Esophagus squamous epithelium (tissue), 5 donors: ENCODE measurements around the gene NR2C2AP. TPM values are rescaled to one million over a fixed set of nuclear protein-coding genes. Genes with fewer than 3 reads are reported as not detected.

Experiments used
- DNase-seq: peaks from one replicate; lab custom pipeline; 2025; lab: John Stamatoyannopoulos, UW
- H3K27ac ChIP-seq, 4 donors: fragments of 200-600 bp; sonication (generic); one replicate each; pipeline ENCODE4 v1.5.1; 2016 to 2019; ENCODE audit warnings: mild to moderate bottlenecking in 1 of 4
- H3K27me3 ChIP-seq, 4 donors: fragments of 200-600 bp; sonication (generic); 1 replicate in 3 of 4; 2 replicates in 1 of 4; pipeline versions ENCODE4 v1.5.1 to v1.6.0; 2017 to 2021; ENCODE audit warnings: antibody characterized with exemption in 1 of 4
- H3K36me3 ChIP-seq, 3 donors: fragments of 200-600 bp; sonication (generic); one replicate each; pipeline ENCODE4 v1.5.1; 2016 to 2019
- H3K4me1 ChIP-seq, 3 donors: fragments of 200-600 bp; sonication (generic); one replicate each; pipeline ENCODE4 v1.5.1; 2017 to 2019
- H3K4me3 ChIP-seq, 4 donors: fragments of 200-600 bp; sonication (generic); 1 replicate in 3 of 4; 2 replicates in 1 of 4; pipeline ENCODE4 v1.5.1; 2016 to 2019; ENCODE audit warnings: mild to moderate bottlenecking in 2 of 4, moderate library complexity in 1 of 4
- H3K9me3 ChIP-seq, 3 donors: fragments of 200-600 bp; sonication (generic); one replicate each; pipeline ENCODE4 v1.5.1; 2016 to 2019
- CTCF ChIP-seq, 6 experiments: fragments of 450-650 bp in 4 of 6; fragments of 200-600 bp in 2 of 6; sonication (generic) in 2 of 6; IDR thresholded peaks; one replicate each; pipeline ENCODE4 v1.5.1; 2016 to 2019; ENCODE audit warnings: antibody characterized with exemption in 6 of 6, mild to moderate bottlenecking in 4 of 6, moderate library complexity in 4 of 6
- POLR2A ChIP-seq, 4 donors: fragments of 450-650 bp; IDR thresholded peaks; one replicate each; pipeline ENCODE4 v1.6.1; 2017; ENCODE audit warnings: antibody characterized with exemption in 4 of 4, mild to moderate bottlenecking in 4 of 4, moderate library complexity in 3 of 4
- WGBS, 2 donors: methylation state at CpG; one replicate each; pipeline ENCODE4 v1.1.5; 2018; 5-methylcytosine and 5-hydroxymethylcytosine counted together
- intact Hi-C: fragments of 100-400 bp; cut with DNase I; formaldehyde crosslinking; loops from one replicate; pipeline ENCODE4 v1.15.0; 2022
- total RNA-seq, 4 donors: library from RNA; depleted of rRNA; stranded (reverse); fragments of >200 nt; gene quantifications; one replicate each; pipeline ENCODE4 v1.1.0, GENCODE V29; 2016
- donor health status: DM: yes; HTN: yes; CAD: no.

NR2C2AP gene
- total RNA-seq, 4 donors from 2014 or later: 8.8 to 22.9 (median 13.0) TPM

GRCh38 chr19:19169236-19170052 lies 33.8 kb downstream of the NR2C2AP start:
- no peaks in the 10 kb centered on the region for H3K9me3 ChIP-seq
- H3K27ac ChIP-seq: no peak overlapping the region
- DNase-seq: no peak
- WGBS, 2 donors: 78 to 83% methylated on average over 1 to 8 of the region's 9 CpGs
- H3K4me1 ChIP-seq: peaks cover 0 to 16% (median 13%) of the 10 kb centered on the region in 3 donors
- no peaks in the 10 kb centered on the region for H3K36me3 ChIP-seq
- TF ChIP-seq POLR2A (IDR thresholded peaks at IDR 0.05): no peak
- no peak for TF ChIP-seq CTCF (IDR thresholded peaks at IDR 0.05)
- H3K4me3 ChIP-seq: peak overlapping the region in 3 of 4 donors; percentile 15 to 58 (median 27)
- H3K27me3 ChIP-seq: no peaks in the 10 kb centered on the region
- intact Hi-C loops: no loop called here

GRCh38 chr19:19167612-19168011 lies 35.6 kb downstream of the NR2C2AP start:
- WGBS, 2 donors: 67 to 87% methylated on average over 2 to 3 of the region's 3 CpGs
- intact Hi-C loops: no loop called here
- no peak for TF ChIP-seq CTCF (IDR thresholded peaks at IDR 0.05)
- Histone ChIP-seq H3K4me3 (no peak overlapping the region), H3K9me3 (no peaks in the 10 kb centered on the region), H3K36me3 (no peaks in the 10 kb centered on the region), H3K27ac (no peak overlapping the region), H3K27me3 (no peaks in the 10 kb centered on the region), H3K4me1 (peaks cover 0 to 16% (median 13%) of the 10 kb centered on the region in 3 donors)
- DNase-seq: no peak

GRCh38 chr19:19165396-19165795 lies 37.8 kb downstream of the NR2C2AP start:
- Histone ChIP-seq H3K4me3 (no peak overlapping the region), H3K27ac (no peak overlapping the region)
- TF ChIP-seq POLR2A (IDR thresholded peaks at IDR 0.05): no peak
- no peak for TF ChIP-seq CTCF (IDR thresholded peaks at IDR 0.05)

GRCh38 chr19:19162495-19162894 lies 40.7 kb downstream of the NR2C2AP start:
- H3K36me3 ChIP-seq: no peaks in the 10 kb centered on the region
- DNase-seq: no peak
- no peak overlapping the region for H3K27ac ChIP-seq
- H3K27me3 ChIP-seq: no peaks in the 10 kb centered on the region
- intact Hi-C loops: no loop called here
- no peaks in the 10 kb centered on the region for H3K4me1 ChIP-seq
- H3K4me3 ChIP-seq: no peak overlapping the region
- WGBS, 2 donors: 83 to 94% methylated on average over 3 of the region's 7 CpGs
- no peak for TF ChIP-seq CTCF (IDR thresholded peaks at IDR 0.05)
- TF ChIP-seq POLR2A (IDR thresholded peaks at IDR 0.05): no peak
- H3K9me3 ChIP-seq: no peaks in the 10 kb centered on the region

More at GRCh38 chr19:19165396-19165795, 37.8 kb downstream of the NR2C2AP start:
- H3K4me1 ChIP-seq: peaks cover 0 to 10% (median 8%) of the 10 kb centered on the region in 3 donors
- H3K27me3 ChIP-seq: no peaks in the 10 kb centered on the region
- WGBS, 2 donors: 100% methylated on average over 1 of the region's 1 CpG
- H3K36me3 ChIP-seq: no peaks in the 10 kb centered on the region
- no peak for DNase-seq
- intact Hi-C loops: no loop called here
- no peaks in the 10 kb centered on the region for H3K9me3 ChIP-seq

GRCh38 chr19:19160461-19161035 lies 42.7 kb downstream of the NR2C2AP start:
- no peak for DNase-seq
- Histone ChIP-seq H3K36me3 (peaks cover 0 to 15% (median 0%) of the 10 kb centered on the region in 3 donors), H3K4me3 (no peak overlapping the region), H3K9me3 (no peaks in the 10 kb centered on the region), H3K27me3 (no peaks in the 10 kb centered on the region), H3K4me1 (no peaks in the 10 kb centered on the region), H3K27ac (no peak overlapping the region)
- intact Hi-C loops: no loop called here
- WGBS, 2 donors: 58 to 70% methylated on average over 2 to 3 of the region's 26 CpGs
- TF ChIP-seq CTCF (IDR thresholded peaks at IDR 0.05) (no peak), POLR2A (IDR thresholded peaks at IDR 0.05) (no peak)
